GM12875 (cell line): ENCODE measurements around the gene ELP4.

Experiments used
- H3K4me3 ChIP-seq: one replicate; pipeline ENCODE4 v1.5.1; 2011; ENCODE audit warnings: low read depth, low read length, control low read depth
- TF ChIP-seq, protein P1 (sequence below): IDR thresholded peaks from 2 replicates; pipeline ENCODE4 v1.5.1; 2011; ENCODE audit warnings: low read depth, mild to moderate bottlenecking, control low read depth, inconsistent platforms, low read length, moderate library complexity, borderline replicate concordance; ENCODE audit not compliant: insufficient read depth

The ELP4 gene

DNA sequence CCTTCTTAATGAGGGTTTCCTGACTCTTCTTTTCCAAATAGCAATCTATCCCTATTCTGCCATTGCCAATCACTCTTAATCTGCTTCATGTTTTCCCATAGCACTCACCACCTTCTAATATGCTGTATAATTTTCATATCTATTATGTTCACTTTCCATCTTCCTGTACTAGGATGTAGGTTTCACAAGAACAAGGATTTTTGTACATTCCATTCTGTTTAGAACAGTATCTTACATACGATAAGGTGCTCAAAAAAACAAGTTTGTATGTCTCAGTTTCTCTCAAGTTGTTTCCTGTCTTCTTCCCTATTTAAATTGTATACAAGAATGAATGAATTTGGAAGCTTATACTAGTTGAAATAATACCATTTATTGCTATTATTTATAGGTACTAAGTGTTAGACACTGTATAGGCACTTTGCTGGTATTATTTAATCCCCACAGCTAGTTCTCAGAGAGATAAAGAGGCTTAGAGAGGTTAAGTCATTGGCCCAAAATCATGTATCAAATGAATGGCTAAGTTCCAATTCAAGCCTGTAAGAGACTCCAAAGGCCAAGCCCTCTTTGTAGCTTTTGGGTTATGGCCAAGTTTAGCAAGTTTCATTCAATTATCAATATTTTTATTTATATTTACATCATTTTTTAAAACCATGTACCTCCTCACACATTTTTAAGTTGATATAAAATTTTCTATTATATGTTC lies 166.9 kb downstream of the ELP4 start:
- no peak overlapping the region for H3K4me3 ChIP-seq
- TF ChIP-seq, protein P1, sequence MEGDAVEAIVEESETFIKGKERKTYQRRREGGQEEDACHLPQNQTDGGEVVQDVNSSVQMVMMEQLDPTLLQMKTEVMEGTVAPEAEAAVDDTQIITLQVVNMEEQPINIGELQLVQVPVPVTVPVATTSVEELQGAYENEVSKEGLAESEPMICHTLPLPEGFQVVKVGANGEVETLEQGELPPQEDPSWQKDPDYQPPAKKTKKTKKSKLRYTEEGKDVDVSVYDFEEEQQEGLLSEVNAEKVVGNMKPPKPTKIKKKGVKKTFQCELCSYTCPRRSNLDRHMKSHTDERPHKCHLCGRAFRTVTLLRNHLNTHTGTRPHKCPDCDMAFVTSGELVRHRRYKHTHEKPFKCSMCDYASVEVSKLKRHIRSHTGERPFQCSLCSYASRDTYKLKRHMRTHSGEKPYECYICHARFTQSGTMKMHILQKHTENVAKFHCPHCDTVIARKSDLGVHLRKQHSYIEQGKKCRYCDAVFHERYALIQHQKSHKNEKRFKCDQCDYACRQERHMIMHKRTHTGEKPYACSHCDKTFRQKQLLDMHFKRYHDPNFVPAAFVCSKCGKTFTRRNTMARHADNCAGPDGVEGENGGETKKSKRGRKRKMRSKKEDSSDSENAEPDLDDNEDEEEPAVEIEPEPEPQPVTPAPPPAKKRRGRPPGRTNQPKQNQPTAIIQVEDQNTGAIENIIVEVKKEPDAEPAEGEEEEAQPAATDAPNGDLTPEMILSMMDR, result no peak

DNA sequence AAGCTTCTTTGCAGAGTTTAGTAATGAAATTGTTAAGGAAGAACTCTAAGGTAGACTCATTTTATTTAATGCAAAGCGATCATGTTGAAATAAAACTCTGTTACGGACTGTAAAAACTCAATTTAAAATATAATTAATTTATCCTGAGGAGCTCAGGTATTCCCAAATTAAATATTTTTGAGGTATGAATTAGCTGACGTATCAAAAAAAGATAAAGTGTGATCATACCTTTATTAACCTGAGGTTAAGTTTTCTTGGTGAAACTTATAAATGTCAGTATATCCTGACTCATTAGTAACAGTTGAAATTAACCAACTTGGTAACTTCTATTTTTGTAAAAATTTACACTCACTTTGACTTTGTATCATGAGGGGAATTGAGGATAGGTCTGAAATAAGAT lies 171.2 kb downstream of the ELP4 start:
- TF ChIP-seq, protein P1, result no peak
- H3K4me3 ChIP-seq, result no peak overlapping the region

DNA sequence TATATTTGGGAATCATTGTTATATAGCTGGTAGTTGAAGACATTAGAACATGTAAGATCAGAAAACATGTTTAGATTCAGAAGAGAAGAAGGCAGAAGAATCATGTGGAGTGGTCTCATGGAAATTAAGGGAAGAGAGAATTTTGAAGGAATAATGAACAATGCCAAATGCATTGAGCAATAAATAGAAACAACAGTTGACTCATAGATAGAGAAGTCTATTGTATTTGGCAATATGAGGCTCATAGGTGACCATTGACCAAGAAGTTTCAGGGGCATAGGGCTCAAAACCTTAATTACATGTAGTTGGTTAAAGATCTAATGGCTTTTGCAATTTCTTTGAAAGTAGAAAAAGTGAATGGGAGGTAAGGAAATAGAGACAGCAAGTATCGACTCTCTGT lies 177.7 kb downstream of the ELP4 start:
- no peak overlapping the region for H3K4me3 ChIP-seq
- TF ChIP-seq, protein P1, result no peak

DNA sequence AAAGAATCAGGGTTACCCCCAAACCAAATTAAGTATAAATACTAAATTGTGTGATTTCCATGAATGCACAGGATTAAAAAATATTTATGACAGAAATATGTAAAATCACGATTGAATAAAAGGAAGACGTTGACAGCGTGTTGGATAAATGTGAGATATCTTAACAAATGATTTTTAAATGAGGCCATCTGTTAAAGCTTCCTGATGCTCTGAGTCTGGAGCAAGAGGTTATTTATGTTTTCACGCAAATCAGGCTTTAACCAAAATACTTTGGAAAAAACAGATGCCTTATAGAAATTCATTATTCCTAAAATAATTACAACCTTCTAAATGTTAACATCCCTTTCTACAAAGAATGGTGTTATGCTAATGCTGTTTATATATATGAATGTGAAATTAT lies 178.3 kb downstream of the ELP4 start:
- H3K4me3 ChIP-seq, result no peak overlapping the region
- TF ChIP-seq, protein P1, result no peak

DNA sequence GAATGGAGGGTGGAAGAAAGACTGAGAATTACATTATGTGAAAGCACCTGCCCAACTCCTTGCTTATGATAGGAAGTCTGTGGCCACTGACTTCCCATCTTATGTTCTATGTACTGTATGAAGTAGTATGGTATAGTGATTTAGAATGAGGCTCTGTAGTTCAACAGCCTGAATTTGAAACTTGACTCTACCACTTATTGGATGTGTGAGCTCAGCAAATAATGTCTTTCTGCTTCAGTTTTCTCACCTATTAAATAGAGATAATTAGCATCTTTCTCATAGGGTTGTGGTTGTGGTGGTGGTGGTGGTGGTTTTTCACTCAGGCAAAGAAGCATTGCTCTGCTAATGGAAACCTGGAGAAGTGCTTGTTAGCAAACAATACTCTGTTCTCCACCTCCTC lies 180.0 kb downstream of the ELP4 start:
- no peak overlapping the region for H3K4me3 ChIP-seq

DNA sequence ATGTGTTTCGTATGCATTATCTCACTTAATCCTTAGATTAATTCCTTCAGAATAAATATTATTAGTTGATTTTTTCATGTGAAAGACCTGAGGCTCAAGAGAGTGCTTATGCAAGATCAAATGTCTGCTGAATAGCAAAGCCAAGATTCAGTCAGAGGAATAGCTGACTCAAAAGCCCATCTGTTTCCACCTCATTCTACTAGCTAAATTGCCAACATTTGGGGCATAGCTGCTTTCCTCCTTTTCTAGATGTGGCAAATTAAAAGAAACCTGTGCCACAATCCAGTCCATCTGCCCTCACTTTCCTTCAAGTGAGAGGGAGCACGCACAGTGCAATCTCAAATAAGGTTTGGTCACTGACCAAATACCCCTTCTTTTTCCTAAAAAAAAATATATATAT lies 180.5 kb downstream of the ELP4 start:
- TF ChIP-seq, protein P1, result no peak
- no peak overlapping the region for H3K4me3 ChIP-seq

More for the DNA sequence above, 180.0 kb downstream of the ELP4 start:
- TF ChIP-seq, protein P1, result no peak

DNA sequence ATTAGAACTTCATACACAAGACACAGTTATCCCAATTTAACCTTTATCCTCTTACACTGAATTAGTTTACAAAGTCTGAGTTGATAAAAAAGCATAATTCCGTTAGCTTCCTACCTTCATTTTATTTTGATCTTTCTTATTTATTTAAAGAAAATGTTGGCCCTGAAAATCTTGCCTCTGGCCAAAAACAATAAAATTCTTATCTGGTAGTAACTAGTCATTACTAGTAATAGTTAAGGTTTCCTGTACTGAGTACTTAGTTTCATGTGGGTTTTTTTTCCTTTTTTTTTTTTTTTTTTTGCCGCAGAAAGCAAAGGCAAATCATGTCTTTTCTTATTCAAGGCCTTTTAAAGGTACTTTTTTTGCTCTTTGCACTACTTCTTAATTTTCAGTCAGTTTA lies 180.9 kb downstream of the ELP4 start:
- TF ChIP-seq, protein P1, result no peak
- no peak overlapping the region for H3K4me3 ChIP-seq
